HG02885 (cell line): Measurements from ENCODE around the gene ATP6V1G1.

Experiments
- ATAC-seq: cut with Tn5 transposase; IDR thresholded peaks from one replicate; pipeline ENCODE4 v1.9.1; 2021; ENCODE audit warnings: mild to moderate bottlenecking; ENCODE audit not compliant: unreplicated experiment, poor library complexity

The ATP6V1G1 gene

GRCh38 chr9:114643896-114644295 lies 56.3 kb downstream of the ATP6V1G1 start:
- no peak for ATAC-seq
